ENCODE measurements around the gene C1QTNF6. TPM values are rescaled to one million over a fixed set of nuclear protein-coding genes. Genes with fewer than 3 reads are reported as not detected.

Gene C1QTNF6
- polyA plus RNA-seq, 2 of the 4 experiments (the other 2 are of a cell fraction): 18.6 to 24.5 TPM

- peak; percentile 42; the same call in 1 of the 2 replicates for TF ChIP-seq FOSL2 (IDR thresholded peaks at IDR 0.05)
- TF ChIP-seq FOSL2 (CRISPR knock-in tag; IDR thresholded peaks at IDR 0.05): peak; percentile 95
- TF ChIP-seq MAFK (IDR thresholded peaks at IDR 0.05; ENCODE audit: partially characterized antibody): peak; percentile 81
- TF ChIP-seq BHLHE40 (IDR thresholded peaks at IDR 0.05; ENCODE audit: low read depth, low read length): peak; percentile 43; the same call in 1 of the 2 replicates
- peak; percentile 83 for TF ChIP-seq KDM1A (IDR thresholded peaks at IDR 0.05; ENCODE audit: low read depth)
- TF ChIP-seq MAX (IDR thresholded peaks at IDR 0.05): peak; percentile 65
- TF ChIP-seq HOXB5 (CRISPR knock-in tag; IDR thresholded peaks at IDR 0.05): 0 out of 2 replicates have a peak, but pooled peaks have one; percentile 14
- TF ChIP-seq RAD21 (conservative IDR thresholded peaks at IDR 0.05 in 1 of 2, IDR thresholded peaks at IDR 0.05 in 1 of 2): peak; percentile 1 to 17; a peak in 2 of 5 replicates
- TF ChIP-seq RCOR1 (IDR thresholded peaks at IDR 0.05; ENCODE audit: low read depth, low read length): peak; percentile 75; the same call in 1 of the 2 replicates
- TF ChIP-seq PHF8 (IDR thresholded peaks at IDR 0.05; ENCODE audit: borderline replicate concordance, low read depth): no peak
- no peak for TF ChIP-seq ELK1 (IDR thresholded peaks at IDR 0.05; ENCODE audit: low read depth, low read length)
- TF ChIP-seq JUN (IDR thresholded peaks at IDR 0.05): peak in 1 of 2 experiments; percentile 79; a peak in 4 of 5 replicates
- TF ChIP-seq JUNB (IDR thresholded peaks at IDR 0.05): peak; percentile 78
- TF ChIP-seq MYC (IDR thresholded peaks at IDR 0.05; ENCODE audit: borderline replicate concordance, low read length): no peak
These were observed 9.6 kb upstream of the C1QTNF6 start (continued) for GRCh38 chr22:37197451-37198257.

- WGBS (ENCODE audit: missing lambda C conversion rate): 6% methylated on average over 8 of the region's 14 CpGs
- peak; percentile 77 to 92 for DNase-seq (ENCODE audit: low read depth in 1 of 2, low spot score in 1 of 2)
- no peak for FAIRE-seq
- Histone ChIP-seq H3K4me1 (peaks cover 76% of the 10 kb centered on the region), H3K4me2 (peak overlapping the region; percentile 98), H3K4me3 (peak overlapping the region; percentile 20; the same call in 1 of the 3 replicates), H3K27ac (peak overlapping the region; percentile 99 to 100), H3K9me3 (no peaks in the 10 kb centered on the region)
- ATAC-seq: peak; percentile 56 to 65
- POLR2A ChIA-PET: interaction anchor here (0.6 to 1.7 kb wide), 4 partner anchors 9 to 178 kb away, joined by 3 to 9 read pairs (median 3); partner anchors contain the start of genes C1QTNF6, MPST and TST
- CTCF ChIA-PET: interaction anchor here (0.6 to 7.6 kb wide), 20 partner anchors 9 to 650 kb away, joined by 3 to 126 read pairs (median 4); partner anchors contain the start of genes C1QTNF6 and KCTD17
- TF ChIP-seq NR3C1 (IDR thresholded peaks at IDR 0.05) (no peak), HOXB5 (CRISPR knock-in tag; IDR thresholded peaks at IDR 0.05) (no peak), HES2 (IDR thresholded peaks at IDR 0.05) (no peak), TP53 (CRISPR knock-in tag; IDR thresholded peaks at IDR 0.05) (no peak), RCOR1 (IDR thresholded peaks at IDR 0.05; ENCODE audit: low read depth, low read length) (no peak), FOXS1 (CRISPR knock-in tag; IDR thresholded peaks at IDR 0.05) (no peak), HOXA7 (CRISPR knock-in tag; IDR thresholded peaks at IDR 0.05) (no peak), MAX (IDR thresholded peaks at IDR 0.05) (0 out of 2 replicates have a peak, but pooled peaks have one; percentile 8), JUNB (IDR thresholded peaks at IDR 0.05) (peak; percentile 12; the same call in 1 of the 2 replicates), CHD2 (IDR thresholded peaks at IDR 0.05; ENCODE audit: low read length, partially characterized antibody) (no peak), NFE2L2 (conservative IDR thresholded peaks at IDR 0.05; ENCODE audit: low read length) (no peak), PBX3 (IDR thresholded peaks at IDR 0.05) (peak; percentile 40; the same call in 1 of the 2 replicates), FOSL2 (IDR thresholded peaks at IDR 0.05) (no peak), FOSL2 (CRISPR knock-in tag; IDR thresholded peaks at IDR 0.05) (no peak), PHF8 (IDR thresholded peaks at IDR 0.05; ENCODE audit: borderline replicate concordance, low read depth) (no peak), ZNF302 (CRISPR knock-in tag; IDR thresholded peaks at IDR 0.05) (no peak), EHMT2 (IDR thresholded peaks at IDR 0.05; ENCODE audit: low read depth) (no peak), REST (IDR thresholded peaks at IDR 0.05) (peak; percentile 57), GATA3 (IDR thresholded peaks at IDR 0.05; ENCODE audit: borderline replicate concordance) (peak; percentile 67), JUN (IDR thresholded peaks at IDR 0.05) (peak; percentile 3 to 51; a peak in 2 of 5 replicates), RFX5 (IDR thresholded peaks at IDR 0.05) (no peak), RAD21 (conservative IDR thresholded peaks at IDR 0.05 in 1 of 2, IDR thresholded peaks at IDR 0.05 in 1 of 2) (peak; percentile 6 to 11; a peak in 1 of 5 replicates)
These were observed 8.7 kb upstream of the C1QTNF6 start for GRCh38 chr22:37196539-37197450.

All from A549 (cell line).